Activated CD4-positive, alpha-beta T cell treated with anti-CD3 and anti-CD28 coated beads for 48 hours (primary cell): ENCODE data around the gene FNDC3B.

Source experiments
- DNase-seq: peaks from one replicate; pipeline ENCODE4 v3.0.0-alpha.2; 2020

The FNDC3B gene

DNA sequence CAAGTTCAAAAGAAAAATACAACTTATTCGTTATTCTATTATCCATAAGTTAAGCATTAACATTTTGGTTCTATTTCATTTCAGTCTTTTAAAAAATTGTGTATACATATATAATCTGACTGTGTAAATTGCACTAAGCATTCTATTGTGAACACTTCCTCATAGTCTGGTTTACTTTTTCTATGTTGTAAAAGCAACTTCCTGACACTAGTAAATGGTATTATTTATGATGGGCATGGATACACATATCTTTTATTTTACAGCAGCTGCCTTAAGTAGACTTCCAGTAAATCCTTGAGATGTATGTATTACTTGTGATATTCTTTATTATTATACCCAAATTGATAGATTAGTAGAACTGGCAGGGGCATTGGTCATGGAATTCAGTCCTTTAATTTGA is 58.2 kb downstream of the FNDC3B start:
- no peak for DNase-seq

DNA sequence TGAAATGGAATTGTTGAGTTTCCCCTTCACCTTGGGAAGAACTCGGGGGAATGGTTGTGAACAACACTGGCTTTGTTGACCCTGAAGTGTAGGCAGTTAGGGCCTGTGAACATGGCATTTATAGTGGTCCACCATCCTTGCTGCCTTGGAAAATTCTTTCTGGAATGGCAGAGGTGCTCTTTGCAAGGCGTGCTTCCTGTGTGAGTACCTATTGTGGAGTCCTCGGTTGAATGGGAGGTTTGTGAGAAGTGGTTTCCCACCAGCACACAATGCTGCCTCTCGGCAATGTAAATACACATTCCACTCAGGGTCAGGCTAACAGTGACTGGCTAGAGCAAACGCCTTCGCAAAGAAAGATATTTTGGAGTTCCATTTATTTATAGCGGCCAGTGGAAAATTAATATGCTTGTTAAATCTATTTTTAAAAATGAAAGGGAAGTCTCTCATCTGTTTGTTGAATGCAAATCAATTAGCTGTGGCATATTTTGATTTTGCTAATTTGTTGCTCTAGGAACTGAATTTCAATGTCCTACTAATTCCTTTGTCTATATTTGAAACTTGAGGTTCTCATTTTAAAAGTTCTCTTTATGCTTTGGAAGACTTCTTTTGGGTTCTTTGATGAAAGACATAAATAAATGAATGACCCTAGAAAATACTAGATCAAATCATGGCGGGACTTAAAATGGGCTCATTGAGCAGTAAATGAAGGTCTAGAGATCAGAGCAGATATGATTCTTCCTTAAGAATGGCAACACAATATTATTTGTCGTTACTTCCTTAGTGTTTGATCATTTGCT is 59.5 kb downstream of the FNDC3B start:
- DNase-seq = no peak

DNA sequence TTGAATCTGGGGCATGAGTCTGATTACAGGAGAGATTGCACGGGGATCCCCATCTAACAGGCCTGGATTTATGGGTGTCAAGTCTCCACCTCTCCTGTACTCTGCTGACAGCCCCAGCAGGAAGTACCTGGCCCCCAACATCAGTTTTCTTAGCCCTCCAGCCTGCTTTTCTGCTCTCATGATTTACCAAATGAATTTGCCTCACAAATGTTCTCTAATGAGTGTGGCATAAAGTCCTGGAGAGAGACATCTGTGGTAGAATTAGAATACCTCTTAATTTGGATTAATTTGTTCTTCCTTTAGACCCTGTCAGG is 60.1 kb downstream of the FNDC3B start:
- DNase-seq = no peak

DNA sequence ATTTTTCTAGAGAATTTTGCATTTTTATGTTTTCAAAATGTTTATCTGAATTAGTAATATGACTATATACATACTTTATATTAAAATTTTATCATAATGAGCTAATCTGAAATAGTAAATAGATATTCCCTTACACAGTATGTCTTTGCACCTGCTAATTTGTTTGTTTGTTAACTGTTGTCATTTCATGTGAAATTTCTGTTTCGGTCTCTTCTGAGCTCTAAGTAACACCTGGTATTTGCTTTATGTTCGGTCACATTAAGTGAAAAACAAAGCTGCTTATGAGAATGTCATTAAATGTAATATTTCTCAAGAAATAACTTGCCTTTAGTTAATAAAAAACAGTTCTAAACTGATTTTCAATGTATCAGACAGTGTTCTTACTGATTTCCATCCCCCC is 61.1 kb downstream of the FNDC3B start:
- no peak for DNase-seq

DNA sequence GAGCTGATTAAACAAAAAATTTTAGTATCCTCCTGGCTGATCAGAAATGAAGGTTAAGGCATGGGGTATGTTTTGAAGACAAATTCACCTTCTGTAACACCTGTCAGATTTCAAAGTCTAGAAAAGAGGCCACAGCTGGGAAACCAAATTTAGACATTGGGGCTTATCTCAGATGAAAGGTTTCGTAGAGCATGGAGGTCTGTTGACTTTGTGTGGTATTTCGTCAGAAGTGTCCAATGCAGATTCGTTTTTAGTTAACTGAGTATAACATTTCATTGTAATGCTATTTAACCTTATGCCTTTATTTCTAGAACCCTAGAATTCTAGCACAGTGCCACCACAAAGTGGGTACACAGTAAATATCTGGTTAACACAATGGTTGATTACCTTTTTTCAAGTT is 61.7 kb downstream of the FNDC3B start:
- no peak for DNase-seq

DNA sequence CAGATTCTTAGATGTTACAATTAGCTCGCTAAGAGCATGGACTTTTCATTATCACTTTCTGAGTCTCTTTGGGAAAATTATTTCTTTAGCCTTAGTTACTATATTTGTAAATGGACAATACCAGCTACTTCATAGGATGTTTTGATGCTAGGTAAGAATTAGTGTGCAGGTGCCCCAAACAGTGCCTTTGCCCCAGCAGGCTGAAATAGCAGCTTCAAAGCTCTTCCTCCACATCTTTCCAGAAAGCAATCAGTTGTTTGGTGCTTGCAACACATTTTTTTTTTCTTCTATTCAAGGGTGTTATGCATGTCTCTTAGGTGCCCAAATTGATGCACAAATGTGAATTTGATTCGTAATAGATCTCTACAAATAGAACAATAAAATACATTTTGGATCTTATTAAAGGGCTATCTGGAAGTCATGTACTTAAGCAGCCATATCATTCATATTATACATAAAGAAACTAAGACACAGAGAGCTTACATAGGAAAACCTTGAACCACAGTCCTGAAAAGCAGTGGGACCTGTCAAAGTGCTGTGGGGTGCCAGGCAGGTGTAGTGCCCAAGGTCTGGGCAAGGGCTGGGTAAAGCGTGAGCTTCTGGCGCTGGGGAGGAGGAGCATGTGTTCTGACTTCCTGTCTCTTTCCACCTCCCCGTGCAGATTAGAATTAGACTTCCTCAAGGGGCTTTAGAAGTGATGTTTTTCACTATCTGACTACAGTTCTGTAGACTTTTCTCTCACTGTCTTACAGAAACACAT is 62.9 kb downstream of the FNDC3B start:
- DNase-seq = peak; percentile 35

DNA sequence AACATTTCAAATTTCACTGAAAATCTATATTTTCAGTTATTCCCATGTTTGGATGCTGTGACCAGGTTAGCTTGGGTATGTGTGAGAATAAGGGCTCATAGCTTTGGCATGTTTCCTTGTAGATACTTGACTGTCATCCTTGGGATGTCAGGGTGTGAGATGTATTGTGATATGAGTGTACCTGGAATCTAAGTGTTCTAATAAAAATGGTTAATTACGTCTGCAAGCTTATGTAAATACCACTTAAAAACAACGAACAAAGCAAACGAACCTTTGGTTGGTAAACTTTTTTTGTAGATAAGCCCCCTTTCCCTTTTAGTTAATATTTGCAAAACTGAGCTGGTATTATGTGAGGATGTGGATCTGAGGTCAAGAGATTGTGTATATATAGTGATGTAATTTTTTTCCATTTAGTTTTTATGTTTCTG is 63.5 kb downstream of the FNDC3B start:
- DNase-seq = no peak

DNA sequence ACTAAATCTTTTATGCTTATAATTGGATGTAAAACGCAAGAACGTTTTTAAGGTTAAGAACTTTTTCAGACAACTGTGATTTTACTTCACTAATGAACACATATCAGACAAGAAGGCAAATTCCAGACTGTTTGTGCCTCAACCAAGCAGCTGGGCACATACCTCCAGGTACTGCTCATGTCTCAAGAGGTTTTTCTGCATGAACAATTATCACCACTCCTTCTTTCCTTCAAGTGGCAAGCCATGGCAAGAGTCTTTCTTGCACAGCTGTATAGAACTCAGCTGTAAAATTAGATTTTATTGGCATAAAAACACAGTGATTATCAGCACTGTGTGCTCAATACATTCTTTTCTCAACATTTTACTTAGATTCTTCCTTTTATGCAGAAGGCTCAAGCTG is 64.3 kb downstream of the FNDC3B start:
- no peak for DNase-seq

DNA sequence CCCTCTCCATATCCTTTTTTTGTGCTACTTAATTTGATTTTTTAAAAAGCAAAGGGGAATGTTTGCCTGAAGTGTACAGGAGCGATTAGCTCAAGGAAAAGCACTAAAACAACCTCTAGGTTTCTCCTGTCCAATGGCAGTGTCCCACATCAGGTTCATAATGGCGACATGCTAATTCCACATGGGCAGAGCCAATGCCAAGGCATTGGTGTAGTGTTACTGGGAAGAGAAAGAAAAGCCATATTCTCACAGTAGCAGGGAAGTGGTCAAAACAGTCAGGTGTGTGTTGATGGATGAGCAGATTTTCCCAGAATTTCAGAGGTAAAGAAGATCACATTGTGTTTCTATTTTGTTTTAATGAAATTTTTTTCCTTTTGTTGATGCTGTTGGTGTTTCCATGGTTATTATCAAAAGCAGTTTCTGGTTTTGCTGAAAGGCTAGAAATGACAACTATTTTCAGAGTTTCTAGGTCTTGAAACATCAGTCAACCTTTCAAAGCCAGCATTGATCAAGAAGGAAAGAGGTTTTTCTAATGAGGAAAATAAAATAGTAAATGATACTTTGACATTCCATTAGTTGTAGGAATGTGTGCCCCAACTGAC is 65.2 kb downstream of the FNDC3B start:
- no peak for DNase-seq

DNA sequence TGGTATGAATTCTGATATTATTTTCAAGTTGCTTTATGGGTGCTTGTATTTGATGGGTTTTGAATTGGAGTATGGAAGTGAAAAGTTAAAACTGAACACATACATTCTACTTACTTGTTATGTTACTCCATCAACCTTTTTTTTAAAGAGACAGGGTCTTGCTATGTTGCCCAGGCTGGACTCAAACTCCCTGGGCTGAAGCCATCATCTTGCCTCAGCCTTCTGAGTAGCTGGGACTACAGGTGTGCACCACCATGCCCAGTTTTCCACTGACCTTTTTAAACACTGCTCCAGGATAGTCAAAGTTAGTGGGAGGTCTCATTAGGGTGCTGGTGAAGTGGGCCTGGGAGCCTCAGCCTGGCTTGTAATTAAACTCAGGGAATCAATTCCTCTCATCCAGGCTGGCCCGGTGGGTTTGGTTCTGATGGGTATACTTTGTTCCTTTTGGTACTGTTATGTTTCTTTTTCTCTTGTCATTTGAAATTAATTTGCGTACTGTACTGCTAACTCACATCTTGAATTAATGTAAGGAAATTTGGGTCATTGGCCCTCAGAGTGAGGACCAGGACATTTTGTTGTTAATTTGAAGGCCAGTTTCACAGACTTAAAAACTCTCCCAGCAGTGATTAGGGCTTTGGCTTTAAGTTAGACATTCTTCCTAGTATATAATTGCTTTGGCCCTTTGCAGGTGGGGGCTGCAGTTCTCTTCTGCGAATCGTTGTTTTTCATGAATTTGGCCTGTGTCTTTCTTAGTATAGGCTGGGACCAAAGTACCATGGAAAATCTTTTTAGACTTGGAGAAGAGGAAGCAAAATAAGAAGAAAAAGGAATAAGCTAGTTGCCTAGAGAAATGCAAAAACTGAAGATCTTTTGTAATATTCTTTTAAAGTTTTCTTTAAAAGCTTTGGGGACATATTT is 66.9 kb downstream of the FNDC3B start:
- no peak for DNase-seq

DNA sequence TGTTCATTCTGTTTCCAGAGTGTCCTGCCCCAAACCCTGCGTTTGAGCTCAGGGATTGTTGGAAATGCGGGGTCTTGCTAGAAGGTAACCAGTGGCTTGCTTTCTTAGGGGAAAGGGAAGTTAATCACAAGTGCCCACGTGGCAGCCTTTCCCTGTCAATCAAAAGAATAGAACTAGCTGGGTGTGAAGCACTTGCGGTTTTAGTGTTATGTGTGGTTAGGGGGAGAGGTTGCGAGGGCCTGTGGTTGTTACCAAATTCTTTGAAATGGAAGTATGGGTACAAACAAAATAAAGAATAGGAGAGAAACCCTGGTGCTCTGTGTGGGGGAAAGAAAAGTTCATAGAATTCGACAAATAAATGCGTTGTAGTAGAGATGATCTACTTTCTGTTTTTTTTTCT is 67.6 kb downstream of the FNDC3B start:
- peak; percentile 65 for DNase-seq

DNA sequence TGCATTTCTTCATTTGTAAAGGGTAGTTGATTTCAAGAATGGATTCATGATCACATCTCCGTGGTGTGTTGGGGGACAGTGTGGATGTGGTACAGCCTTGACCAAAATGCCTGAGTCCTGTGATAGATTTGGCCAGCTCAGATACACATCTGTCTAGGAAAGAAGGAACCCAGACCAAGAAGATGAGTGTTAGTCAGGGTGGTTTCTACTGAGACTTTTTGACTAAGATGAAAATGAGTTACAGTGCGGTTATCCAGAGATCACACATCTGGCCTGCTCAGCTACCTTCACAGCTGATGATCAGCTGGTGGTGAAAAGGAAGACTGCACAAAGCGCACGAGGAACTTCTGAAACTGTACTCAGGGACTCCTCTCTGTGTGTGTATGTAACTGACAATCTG is 68.0 kb downstream of the FNDC3B start:
- peak; percentile 71 for DNase-seq

DNA sequence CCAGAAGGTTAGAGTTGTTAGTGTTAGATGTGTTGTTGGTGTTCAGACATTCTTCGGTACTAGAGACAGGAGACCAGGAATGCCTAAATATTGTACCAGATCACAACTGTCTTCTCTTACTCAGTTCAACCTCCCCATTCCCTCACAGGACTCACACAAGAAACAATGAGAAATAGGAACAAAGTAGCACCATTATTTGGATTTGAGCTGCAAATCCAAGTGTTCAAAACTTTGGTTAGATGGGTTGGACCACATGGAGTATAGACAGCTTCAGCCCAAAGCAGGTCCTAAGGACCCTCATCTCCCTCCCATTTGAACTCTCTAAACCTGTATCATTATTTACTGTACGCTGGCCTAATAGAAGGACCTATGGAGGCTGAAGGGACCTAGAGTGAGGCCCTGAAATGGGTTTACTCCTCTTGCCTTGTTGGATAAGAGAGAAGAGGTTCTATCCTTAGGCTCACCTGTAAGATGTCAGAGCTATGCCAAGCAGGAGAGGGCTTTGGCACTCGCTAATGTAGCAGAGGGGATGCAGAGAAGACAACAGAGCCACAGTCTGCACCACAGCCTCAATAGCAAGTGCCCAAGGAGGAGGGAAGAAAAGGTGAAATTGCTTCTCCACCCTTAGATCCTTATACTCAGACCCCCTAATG is 70.9 kb downstream of the FNDC3B start:
- DNase-seq = no peak

DNA sequence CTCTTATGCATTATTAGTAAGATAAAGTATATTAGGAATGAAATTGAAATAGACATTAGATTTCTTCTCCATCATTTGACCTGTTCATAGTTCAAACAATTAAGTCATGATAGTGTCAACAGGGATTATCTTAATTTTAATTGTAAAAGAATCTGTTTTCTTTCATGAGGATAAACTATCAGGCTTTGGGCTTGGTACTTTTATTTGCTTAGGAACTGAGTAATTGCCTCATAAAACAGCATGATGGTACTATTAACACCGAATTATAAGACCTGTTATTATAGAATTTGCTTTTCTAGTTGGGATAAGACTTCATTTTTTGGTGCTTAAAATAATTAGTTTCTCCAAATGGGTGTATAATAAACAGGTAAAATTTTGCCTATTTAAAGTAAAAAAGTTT is 71.8 kb downstream of the FNDC3B start:
- DNase-seq = no peak

DNA sequence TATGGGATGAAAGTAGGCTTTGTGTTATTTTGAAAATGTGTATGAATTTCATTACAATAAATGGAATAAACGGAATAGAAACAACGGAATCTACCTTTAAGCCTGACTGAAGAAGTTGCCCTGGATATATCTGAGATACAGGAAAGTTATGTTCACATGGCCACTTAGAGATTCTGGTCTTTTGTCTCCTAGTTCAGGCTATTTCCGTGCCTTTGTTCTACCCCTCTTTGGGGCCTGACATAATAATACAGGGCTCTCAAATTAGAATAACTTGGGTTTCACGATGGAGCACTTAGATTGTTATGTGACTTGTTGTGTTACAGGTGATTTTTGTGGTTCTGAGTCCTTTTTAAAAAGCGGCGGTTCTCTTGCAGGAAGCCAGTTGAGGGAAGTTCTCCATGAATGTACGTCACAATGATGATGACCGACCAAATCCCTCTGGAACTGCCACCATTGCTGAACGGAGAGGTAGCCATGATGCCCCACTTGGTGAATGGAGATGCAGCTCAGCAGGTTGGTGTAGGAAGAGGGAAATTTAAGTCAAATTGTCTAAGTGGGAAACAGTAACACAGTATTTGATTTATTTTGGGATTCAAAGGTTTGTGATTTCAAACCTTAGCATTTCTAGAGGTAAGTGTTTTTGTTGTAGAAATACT is 72.8 kb downstream of the FNDC3B start:
- no peak for DNase-seq

DNA sequence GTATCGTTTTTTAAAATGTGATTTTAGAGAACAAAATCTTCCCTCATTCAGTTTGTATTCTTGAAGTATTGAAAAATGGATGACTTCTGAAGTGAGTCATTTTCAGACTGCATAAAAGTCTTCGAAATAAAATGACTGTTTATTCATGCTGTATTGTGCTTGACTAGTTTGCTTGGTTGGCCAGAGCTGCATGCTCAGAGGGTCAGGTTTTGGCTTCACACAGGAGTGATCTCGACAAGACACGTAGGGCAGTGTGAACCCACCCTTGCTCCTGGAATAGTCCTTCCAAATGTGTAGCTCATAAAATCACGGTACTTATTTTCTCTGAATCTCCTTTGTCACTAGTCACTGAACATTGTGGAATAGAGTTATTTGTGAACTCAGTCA is 73.3 kb downstream of the FNDC3B start:
- DNase-seq = no peak

DNA sequence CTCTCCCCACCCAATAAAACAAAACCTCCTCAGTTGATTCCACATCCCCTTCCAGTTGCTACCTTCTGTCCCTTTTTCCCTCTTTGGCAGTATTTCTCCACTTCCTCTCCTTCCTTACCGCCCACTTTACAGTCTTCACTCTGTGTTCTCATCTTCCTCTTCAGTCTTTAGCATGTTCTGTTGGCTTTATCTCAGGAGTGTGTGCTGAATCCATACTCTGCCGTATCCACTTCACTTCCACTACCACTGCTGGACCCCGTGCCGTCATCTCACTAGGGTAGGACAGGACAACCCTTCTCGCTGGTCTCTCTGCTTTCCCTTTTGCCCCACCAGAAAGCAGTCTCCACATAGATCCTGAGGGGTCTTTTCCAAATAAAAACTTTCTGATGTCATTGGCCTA is 74.3 kb downstream of the FNDC3B start:
- no peak for DNase-seq

DNA sequence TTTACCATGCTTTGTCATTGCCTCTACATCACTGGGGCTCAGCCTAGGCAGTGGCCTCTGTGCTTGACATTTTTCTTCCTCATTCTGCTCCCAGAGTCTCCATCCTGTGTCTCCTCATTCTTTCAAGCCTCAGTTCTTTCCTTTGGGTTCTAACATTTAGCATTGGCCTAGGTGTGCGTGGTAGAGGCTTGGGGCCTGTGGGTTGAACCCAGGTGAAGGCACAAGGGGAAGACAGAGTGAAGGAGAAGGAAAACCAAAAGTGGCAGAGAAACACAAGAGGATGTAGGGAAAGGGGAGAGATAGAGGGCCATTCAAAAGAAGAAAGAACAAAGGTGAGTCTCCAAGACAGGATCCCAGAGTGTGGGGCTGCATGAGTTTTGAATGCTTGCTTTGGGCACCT is 75.7 kb downstream of the FNDC3B start:
- DNase-seq = no peak

DNA sequence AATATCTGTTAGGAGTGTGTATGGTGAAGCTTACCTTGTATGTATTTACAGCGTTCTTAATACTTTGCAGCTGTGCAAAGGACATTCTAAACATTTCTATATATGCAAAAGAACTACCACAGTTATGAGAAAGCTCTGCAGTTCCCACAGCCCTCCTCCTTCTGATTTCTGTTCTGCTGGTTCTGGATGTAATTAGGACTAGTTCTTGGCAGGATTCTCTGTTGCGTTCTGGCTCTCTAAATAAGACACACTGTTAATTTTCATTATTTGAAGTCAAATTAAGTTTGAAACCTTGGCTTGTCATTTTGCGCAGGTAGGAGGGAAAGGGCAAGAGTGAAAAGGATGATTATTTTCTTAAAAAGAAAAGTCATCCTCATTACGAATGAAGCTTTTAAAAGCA is 76.4 kb downstream of the FNDC3B start:
- DNase-seq = no peak

DNA sequence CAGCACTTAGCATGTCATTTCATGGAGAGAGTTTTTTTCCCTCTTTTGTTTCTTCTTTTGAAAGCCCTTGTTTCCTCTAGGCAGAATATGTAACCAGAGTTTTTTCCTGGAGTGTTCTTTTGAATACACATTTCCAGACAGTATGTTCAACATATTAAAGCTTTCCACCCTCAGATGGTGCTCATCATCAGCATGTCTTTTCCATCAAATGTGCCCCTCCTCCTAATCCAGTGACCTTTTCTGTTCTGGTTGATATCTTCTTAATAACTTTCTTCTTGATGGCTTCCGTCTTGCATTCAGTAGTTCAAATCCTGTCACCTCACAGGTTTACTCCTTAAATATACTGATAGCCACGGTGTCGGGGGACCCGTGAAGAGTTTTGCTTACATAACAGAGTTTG is 78.6 kb downstream of the FNDC3B start:
- no peak for DNase-seq

DNA sequence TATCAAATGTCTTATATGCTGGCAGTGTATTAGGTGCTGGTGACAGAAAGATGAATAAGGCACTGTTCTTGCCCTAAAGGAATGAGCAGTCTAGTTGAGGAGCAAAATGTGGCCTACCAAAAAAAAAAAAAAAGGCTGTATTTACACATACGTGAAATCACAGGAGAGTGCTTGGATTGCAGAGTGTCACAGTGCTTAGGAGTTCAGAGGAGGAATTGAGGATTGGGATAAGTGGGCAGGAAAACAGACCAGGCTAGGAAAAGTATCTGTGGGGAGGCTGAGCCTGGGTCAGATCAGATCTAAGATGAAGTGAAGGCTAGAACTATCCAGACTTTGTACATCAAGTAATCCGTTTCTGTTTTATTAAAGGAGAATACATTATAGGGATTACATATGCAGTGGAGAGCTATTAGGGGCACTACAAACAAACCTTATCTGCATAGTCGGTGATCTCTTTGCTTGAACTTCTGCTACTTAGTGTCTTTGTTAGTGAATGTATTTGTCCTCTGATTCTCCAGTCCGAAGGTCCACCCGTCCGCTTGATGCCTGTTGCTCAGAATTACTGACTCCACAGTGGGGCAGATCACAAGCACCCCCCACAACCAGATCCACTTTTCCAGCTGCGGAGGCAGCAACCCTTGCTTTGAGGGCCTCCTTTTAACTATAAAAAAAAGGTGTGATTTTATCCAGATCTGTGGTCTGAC is 80.0 kb downstream of the FNDC3B start:
- DNase-seq = no peak

DNA sequence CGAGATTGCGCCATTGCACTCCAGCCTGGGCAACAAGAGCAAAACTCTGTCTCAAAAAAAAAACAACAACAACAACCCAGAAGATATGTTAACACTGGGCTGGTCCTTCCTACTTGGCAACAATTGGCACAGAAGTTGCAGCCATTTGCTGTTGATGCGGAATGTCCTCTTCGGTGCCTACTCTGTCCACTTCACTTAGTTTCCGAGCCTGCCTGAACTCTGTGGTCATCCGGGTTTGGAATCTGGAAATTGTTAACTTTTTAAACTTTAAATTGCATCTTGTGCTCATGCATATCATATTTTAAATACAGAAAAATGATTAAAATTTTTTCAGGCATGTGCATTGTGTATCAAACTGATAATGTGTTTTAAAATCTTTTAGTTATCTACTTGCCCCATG is 81.5 kb downstream of the FNDC3B start:
- DNase-seq = no peak
